Activated B cell treated with CpG ODN at 0.5 μM for 24 hours (primary cell): ENCODE data around the gene ADD1. TPM values are rescaled to one million over a fixed set of nuclear protein-coding genes. Genes with fewer than 3 reads are reported as not detected.

ENCODE experiments used
- ATAC-seq: fragments of 200-7000 bp; cut with Tn5 transposase; one replicate; pipeline ENCODE4 v1.10.0; 2021; ENCODE audit warnings: low read depth, mild to moderate bottlenecking, moderate library complexity
- CTCF ChIA-PET: fragments of 350-600 bp; sonication (Branson Sonifier 250); formaldehyde crosslinking; loops from one replicate; lab custom pipeline; 2021; ENCODE audit warnings: antibody characterized with exemption; lab: Charles Lee
- POLR2A ChIA-PET: fragments of 350-600 bp; sonication (Branson Sonifier 250); formaldehyde crosslinking; loops from one replicate; lab custom pipeline; 2021; ENCODE audit warnings: antibody characterized with exemption; lab: Charles Lee
- DNase-seq: peaks from one replicate; pipeline ENCODE4 v3.0.0; 2022
- H3K27ac Mint-ChIP-seq: one replicate; pipeline ENCODE4 v1.8.0; 2020; ENCODE audit warnings: mixed read lengths
- H3K27me3 Mint-ChIP-seq: one replicate; pipeline ENCODE4 v1.8.0; 2021; ENCODE audit warnings: mixed read lengths
- H3K36me3 Mint-ChIP-seq: one replicate; pipeline ENCODE4 v1.8.0; 2021; ENCODE audit warnings: low read depth, mixed read lengths
- H3K4me1 Mint-ChIP-seq: one replicate; pipeline ENCODE4 v1.8.0; 2021; ENCODE audit warnings: mixed read lengths
- H3K4me3 Mint-ChIP-seq: one replicate; pipeline ENCODE4 v1.8.0; 2020; ENCODE audit warnings: mild to moderate bottlenecking, mixed read lengths
- H3K9me3 Mint-ChIP-seq: one replicate; pipeline ENCODE4 v1.8.0; 2020; ENCODE audit warnings: mixed read lengths
- intact Hi-C: fragments of 100-400 bp; cut with micrococcal nuclease; formaldehyde crosslinking; loops from one replicate; pipeline ENCODE4 v1.15.1; 2024
- total RNA-seq: library from RNA; stranded (reverse); gene quantifications from 2 replicates; pipeline ENCODE4 v1.2.3, GENCODE V29; 2022
- TF ChIP-seq, protein P1 (sequence below): fragments of 200-600 bp; IDR thresholded peaks from one replicate; pipeline ENCODE4 v1.8.0; 2022; ENCODE audit warnings: antibody characterized with exemption, mild to moderate bottlenecking

ADD1 gene
- total RNA-seq, 1 donor from 2014 or later = 340 TPM

DNA sequence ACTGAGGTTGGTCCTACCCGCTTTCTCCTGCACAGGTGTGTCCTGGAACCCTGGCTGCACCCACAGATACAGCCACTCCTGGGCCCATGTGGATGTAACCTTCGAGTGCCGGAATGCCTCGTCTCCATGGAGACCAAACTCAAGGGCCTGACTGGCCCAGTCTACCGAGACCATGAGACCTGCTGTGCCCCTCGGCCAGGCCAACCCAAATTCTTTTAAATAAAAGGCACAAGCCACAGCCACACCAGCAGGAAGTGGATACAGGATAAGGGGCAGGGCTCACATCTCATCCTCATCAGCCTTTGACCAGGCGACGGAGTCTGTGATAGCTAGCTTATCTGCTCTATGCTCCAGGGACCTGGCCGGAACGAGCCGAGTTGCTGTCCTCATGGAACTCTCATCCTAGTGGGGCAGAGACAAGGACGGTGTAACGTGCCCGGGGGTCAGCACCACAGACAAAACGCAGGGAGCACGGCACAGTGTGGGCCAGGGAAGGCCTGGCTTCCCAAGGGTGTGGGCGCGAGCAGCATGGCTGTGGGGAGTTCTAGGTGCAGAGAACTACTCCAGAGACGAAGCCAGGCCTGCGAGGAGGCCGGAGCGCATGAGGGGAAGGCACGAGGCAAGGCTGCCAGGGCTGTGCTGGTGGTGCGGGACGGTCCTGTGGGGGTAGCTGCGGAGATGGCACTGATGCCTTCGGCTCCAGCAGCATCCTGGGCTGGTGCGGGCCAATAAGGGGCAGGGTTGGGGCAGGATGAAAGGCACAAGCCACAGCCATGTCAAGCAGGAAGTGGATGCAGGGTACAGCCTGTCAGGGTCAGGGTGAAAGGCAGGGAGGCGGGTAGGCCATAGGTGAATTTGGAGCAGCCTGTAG, 96.9 kb downstream of the ADD1 start:
- H3K9me3 Mint-ChIP-seq = no peaks in the 10 kb centered on the region
- DNase-seq (no peak), ATAC-seq (no peak)
- TF ChIP-seq, protein P1, sequence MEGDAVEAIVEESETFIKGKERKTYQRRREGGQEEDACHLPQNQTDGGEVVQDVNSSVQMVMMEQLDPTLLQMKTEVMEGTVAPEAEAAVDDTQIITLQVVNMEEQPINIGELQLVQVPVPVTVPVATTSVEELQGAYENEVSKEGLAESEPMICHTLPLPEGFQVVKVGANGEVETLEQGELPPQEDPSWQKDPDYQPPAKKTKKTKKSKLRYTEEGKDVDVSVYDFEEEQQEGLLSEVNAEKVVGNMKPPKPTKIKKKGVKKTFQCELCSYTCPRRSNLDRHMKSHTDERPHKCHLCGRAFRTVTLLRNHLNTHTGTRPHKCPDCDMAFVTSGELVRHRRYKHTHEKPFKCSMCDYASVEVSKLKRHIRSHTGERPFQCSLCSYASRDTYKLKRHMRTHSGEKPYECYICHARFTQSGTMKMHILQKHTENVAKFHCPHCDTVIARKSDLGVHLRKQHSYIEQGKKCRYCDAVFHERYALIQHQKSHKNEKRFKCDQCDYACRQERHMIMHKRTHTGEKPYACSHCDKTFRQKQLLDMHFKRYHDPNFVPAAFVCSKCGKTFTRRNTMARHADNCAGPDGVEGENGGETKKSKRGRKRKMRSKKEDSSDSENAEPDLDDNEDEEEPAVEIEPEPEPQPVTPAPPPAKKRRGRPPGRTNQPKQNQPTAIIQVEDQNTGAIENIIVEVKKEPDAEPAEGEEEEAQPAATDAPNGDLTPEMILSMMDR = no peak
- ChIA-PET CTCF (no interaction called here), POLR2A (interaction anchor here (0.5 kb wide), 1 partner anchor 160 kb away, joined by 3 read pairs; no protein-coding TSS in a partner anchor)
- no peak overlapping the region for H3K27ac Mint-ChIP-seq
- no peak overlapping the region for H3K4me3 Mint-ChIP-seq
- intact Hi-C loops = no loop called here
- H3K27me3 Mint-ChIP-seq = no peaks in the 10 kb centered on the region
- H3K4me1 Mint-ChIP-seq = peaks cover 31% of the 10 kb centered on the region
- peaks cover 83% of the 10 kb centered on the region for H3K36me3 Mint-ChIP-seq

DNA sequence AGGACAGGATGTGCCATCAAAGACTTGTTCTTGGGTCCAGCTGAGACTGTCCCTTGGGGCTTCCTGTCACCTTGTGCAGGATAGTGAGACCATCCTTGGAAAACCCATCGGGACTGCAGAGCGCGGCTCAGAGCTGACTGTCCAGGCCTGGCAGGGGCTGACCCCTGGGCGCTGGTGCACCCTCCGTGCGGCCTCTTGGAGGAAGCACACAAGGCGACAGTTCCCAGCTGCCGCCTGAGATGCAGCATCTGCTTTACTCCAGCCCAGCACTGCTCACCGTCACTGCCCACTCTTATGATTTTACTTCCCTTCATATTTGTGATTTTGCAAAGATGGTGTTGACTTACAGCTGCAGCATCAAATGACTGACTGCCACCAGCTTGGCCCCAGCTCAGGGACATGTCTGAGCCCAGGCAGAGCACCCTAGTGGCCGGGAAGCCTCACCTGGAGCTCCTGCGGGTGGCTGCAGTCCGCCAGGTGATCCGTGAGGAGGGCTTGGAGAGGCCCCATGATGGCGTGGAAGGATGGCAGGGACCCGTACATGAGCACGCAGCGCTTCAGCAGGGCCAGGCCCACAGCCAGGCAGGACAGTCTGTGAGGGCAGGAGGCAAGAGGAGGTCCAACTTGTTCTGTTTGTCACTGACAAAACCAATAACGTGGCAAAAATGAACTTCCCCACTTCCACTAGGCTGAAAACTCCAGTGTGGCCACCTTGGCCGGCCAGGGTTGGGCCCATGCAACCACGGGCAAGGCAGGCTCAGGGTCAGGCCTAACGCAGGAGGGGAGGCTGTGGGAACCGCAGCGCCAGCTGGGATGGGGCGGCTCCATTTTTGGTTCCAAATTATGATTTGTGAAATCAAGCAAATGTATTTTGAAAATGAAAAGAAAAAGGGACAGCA, 97.7 kb downstream of the ADD1 start:
- no peak overlapping the region for H3K4me3 Mint-ChIP-seq
- no peaks in the 10 kb centered on the region for H3K9me3 Mint-ChIP-seq
- DNase-seq = no peak
- H3K27ac Mint-ChIP-seq = no peak overlapping the region
- POLR2A ChIA-PET = interaction anchor here (0.5 kb wide), 1 partner anchor 161 kb away, joined by 3 read pairs; no protein-coding TSS in a partner anchor
- H3K36me3 Mint-ChIP-seq = peaks cover 92% of the 10 kb centered on the region
- ATAC-seq = no peak
- TF ChIP-seq, protein P1 = no peak
- intact Hi-C loops = no loop called here
- CTCF ChIA-PET = no interaction called here
- H3K27me3 Mint-ChIP-seq = no peaks in the 10 kb centered on the region
- H3K4me1 Mint-ChIP-seq = peaks cover 22% of the 10 kb centered on the region

DNA sequence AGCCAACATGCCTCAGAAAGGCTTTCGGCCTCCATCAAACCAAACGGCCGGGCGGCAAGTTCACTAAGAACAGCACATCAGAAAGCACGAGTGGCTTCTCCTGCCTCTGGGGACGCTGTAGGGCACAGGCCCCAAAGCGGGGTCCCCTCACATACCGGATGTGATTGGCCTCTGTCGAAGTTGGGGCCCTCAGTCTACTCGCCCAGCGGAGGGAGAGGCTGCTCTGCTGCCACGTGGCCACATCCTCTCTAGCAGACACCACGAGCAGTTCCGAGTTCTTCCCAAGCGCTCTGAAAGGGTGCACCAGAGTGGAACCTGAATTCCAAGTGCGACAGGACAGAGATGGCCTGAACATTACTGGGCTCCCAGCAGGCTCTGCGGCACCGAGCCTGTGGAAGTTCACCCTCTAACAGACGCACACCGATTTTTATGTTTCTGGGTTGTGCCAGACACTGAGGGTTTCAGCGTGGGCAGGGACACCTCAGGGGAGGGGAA, 98.4 kb downstream of the ADD1 start:
- intact Hi-C loops = no loop called here
- H3K4me1 Mint-ChIP-seq = peaks cover 15% of the 10 kb centered on the region
- TF ChIP-seq, protein P1 = no peak
- ChIA-PET POLR2A (no interaction called here), CTCF (no interaction called here)
- H3K27me3 Mint-ChIP-seq = no peaks in the 10 kb centered on the region
- DNase-seq (no peak), ATAC-seq (no peak)
- H3K36me3 Mint-ChIP-seq = peaks cover 96% of the 10 kb centered on the region
- H3K27ac Mint-ChIP-seq = no peak overlapping the region
- no peak overlapping the region for H3K4me3 Mint-ChIP-seq
- no peaks in the 10 kb centered on the region for H3K9me3 Mint-ChIP-seq

DNA sequence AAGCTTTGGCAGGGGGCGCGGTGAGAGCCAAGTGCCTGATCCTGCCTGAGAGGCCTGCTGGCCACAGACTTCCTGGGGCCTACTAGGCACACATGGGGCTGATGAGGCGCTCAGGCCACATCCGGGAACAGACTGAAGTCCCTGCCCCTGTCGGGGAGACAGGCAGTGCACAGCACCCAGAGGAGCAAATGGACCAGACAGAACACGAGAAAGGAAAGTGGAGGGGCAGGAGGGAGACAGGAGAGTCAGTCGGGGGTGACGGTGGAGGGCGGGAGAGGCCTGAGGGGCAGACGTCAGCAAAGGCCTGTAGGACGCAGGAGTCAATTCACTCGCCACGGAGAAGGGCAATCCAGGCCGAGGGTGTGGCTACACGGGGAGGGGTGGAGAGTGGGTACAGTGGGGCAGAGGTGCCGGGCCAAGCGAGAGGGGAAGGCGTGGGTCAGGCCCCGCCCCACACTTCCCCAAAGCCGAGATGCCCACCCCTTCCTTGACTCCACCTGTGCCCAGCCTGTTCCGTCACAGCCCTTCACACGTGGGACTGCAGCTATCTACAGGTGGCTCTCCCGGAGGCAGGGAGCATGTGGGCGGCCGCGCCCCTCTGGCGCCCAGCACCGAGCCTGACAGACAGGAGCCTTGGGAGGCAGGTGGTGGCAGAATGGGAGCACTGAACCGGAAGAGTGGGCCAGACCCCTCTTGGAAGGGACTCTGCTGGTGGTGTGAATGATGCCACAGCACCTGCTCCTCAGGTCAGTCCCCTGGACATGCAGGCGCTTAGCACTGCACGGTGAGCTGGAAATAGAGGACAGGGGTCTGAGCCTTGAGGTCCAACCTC, 99.1 kb downstream of the ADD1 start:
- H3K27ac Mint-ChIP-seq = no peak overlapping the region
- ChIA-PET CTCF (no interaction called here), POLR2A (no interaction called here)
- H3K9me3 Mint-ChIP-seq = no peaks in the 10 kb centered on the region
- intact Hi-C loops = no loop called here
- DNase-seq = no peak
- H3K4me1 Mint-ChIP-seq = peaks cover 8% of the 10 kb centered on the region
- peaks cover 96% of the 10 kb centered on the region for H3K36me3 Mint-ChIP-seq
- no peak overlapping the region for H3K4me3 Mint-ChIP-seq
- no peak for ATAC-seq
- TF ChIP-seq, protein P1 = no peak
- no peaks in the 10 kb centered on the region for H3K27me3 Mint-ChIP-seq
